Mesenteric fat pad (tissue), 1 donor: ENCODE results near the gene SLC39A3. TPM values are rescaled to one million over a fixed set of nuclear protein-coding genes. Genes with fewer than 3 reads are reported as not detected.

ENCODE experiments used
- DNase-seq: peaks from one replicate; pipeline ENCODE4 v3.0.0-alpha.2; 2020; ENCODE audit warnings: low spot score
- long read RNA-seq: library from polyadenylated mRNA; unstranded; transcript quantifications from one replicate; pipeline ENCODE4 v2.0.0, GENCODE V29; 2020
- total RNA-seq: library from RNA; stranded (reverse); fragmentation: NEBNext Ultra II Directional; extraction: Animal tissue kit (Norgen Biotek cat#: 25700); gene quantifications from one replicate; pipeline ENCODE4 v1.2.1, GENCODE V29; 2021
- donor health status: DM: yes; HTN: yes; CAD: no.

The SLC39A3 gene
- total RNA-seq: 21.5 TPM
- long read RNA-seq, transcript SLC39A3-201 (3 exons, 1,502 nt): major isoform, 124 of 156 reads
- long read RNA-seq, partial matches to known transcripts: 24 of 156 reads
- long read RNA-seq, other reads (novel, unspliced or antisense): 3 of 156 reads

GRCh38 chr19:2739602-2740313, at the start of gene SLC39A3:
TSS of gene SLC39A3 (minus strand) at chr19:2740017. CDS start at chr19:2737257, 2,760 bp downstream.
- DNase-seq: peak; percentile 98

- DNase-seq: no peak
Observed at GRCh38 chr19:2788237-2788636, 48.4 kb upstream of the SLC39A3 start.

- no peak for DNase-seq
Observed at GRCh38 chr19:2787115-2787514, 47.3 kb upstream of the SLC39A3 start.

- DNase-seq: peak; percentile 99
Observed at GRCh38 chr19:2785244-2785997, 45.6 kb upstream of the SLC39A3 start, which contains the start of gene THOP1. TSS of gene THOP1 (plus strand) at chr19:2785503. CDS start at chr19:2785663, 160 bp downstream.

GRCh38 chr19:2783781-2784145, 43.9 kb upstream of the SLC39A3 start:
- DNase-seq: no peak

GRCh38 chr19:2782936-2783780, 43.3 kb upstream of the SLC39A3 start, which contains the start of gene SGTA:
TSS of gene SGTA (minus strand) at chr19:2783273. CDS start at chr19:2769068, 14,205 bp downstream.
- DNase-seq: peak; percentile 98

- DNase-seq: no peak
Observed at GRCh38 chr19:2782329-2782935, 42.6 kb upstream of the SLC39A3 start.

GRCh38 chr19:2780284-2780683, 40.5 kb upstream of the SLC39A3 start:
- no peak for DNase-seq

GRCh38 chr19:2779121-2779740, 39.4 kb upstream of the SLC39A3 start:
- no peak for DNase-seq

- DNase-seq: no peak
Observed at GRCh38 chr19:2777952-2778683, 38.3 kb upstream of the SLC39A3 start.

- no peak for DNase-seq
Observed at GRCh38 chr19:2775556-2776430, 36.0 kb upstream of the SLC39A3 start.

- no peak for DNase-seq
Observed at GRCh38 chr19:2774953-2775555, 35.2 kb upstream of the SLC39A3 start.

GRCh38 chr19:2774083-2774679, 34.4 kb upstream of the SLC39A3 start:
- no peak for DNase-seq

GRCh38 chr19:2771786-2772674, 32.2 kb upstream of the SLC39A3 start:
- no peak for DNase-seq

- DNase-seq: no peak
Observed at GRCh38 chr19:2770055-2771013, 30.5 kb upstream of the SLC39A3 start.

- DNase-seq: no peak
Observed at GRCh38 chr19:2769218-2769617, 29.4 kb upstream of the SLC39A3 start.
